Activated CD4-positive, alpha-beta T cell treated with anti-CD3 and anti-CD28 coated beads, Interleukin-2, amount 10 ng/mL, durations not matched to agents 24 days and 14 days (primary cell): Measurements from ENCODE around the gene OTUD7B. TPM values are rescaled to one million over a fixed set of nuclear protein-coding genes. Genes with fewer than 3 reads are reported as not detected.

ENCODE experiments used
- DNase-seq: peaks from one replicate; pipeline ENCODE4 v3.0.0; 2022
- H3K27ac Mint-ChIP-seq: one replicate; pipeline ENCODE4 v1.8.0; 2022; ENCODE audit warnings: mild to moderate bottlenecking, mixed read lengths
- H3K27me3 Mint-ChIP-seq: one replicate; pipeline ENCODE4 v1.8.0; 2022; ENCODE audit warnings: mixed read lengths
- H3K36me3 Mint-ChIP-seq: one replicate; pipeline ENCODE4 v1.8.0; 2022; ENCODE audit warnings: low read depth, mild to moderate bottlenecking, mixed read lengths
- H3K4me1 Mint-ChIP-seq: one replicate; pipeline ENCODE4 v1.8.0; 2021; ENCODE audit warnings: mixed read lengths
- H3K4me3 Mint-ChIP-seq: one replicate; pipeline ENCODE4 v1.8.0; 2022; ENCODE audit warnings: mild to moderate bottlenecking, moderate library complexity, mixed read lengths
- H3K9me3 Mint-ChIP-seq: one replicate; pipeline ENCODE4 v1.8.0; 2021; ENCODE audit warnings: mixed read lengths
- intact Hi-C: fragments of 100-400 bp; cut with micrococcal nuclease; formaldehyde crosslinking; loops from one replicate; pipeline ENCODE4 v1.15.1; 2023
- total RNA-seq: library from RNA; stranded (reverse); gene quantifications from 2 replicates; pipeline ENCODE4 v1.2.3, GENCODE V29; 2022

Gene OTUD7B
- total RNA-seq, 1 donor from 2014 or later, result 36.1 TPM

GRCh38 chr1:150017206-150017750, 6.8 kb upstream of the OTUD7B start:
- Mint-ChIP-seq H3K27ac (no peak overlapping the region), H3K4me1 (no peaks in the 10 kb centered on the region), H3K9me3 (no peaks in the 10 kb centered on the region), H3K36me3 (no peaks in the 10 kb centered on the region), H3K27me3 (peaks cover 5% of the 10 kb centered on the region), H3K4me3 (no peak overlapping the region)
- DNase-seq, result peak; percentile 48
- intact Hi-C loops, result no loop called here

- Mint-ChIP-seq H3K27ac (no peak overlapping the region), H3K36me3 (no peaks in the 10 kb centered on the region), H3K27me3 (peaks cover 1% of the 10 kb centered on the region), H3K4me3 (no peak overlapping the region), H3K9me3 (no peaks in the 10 kb centered on the region), H3K4me1 (peaks cover 4% of the 10 kb centered on the region)
- DNase-seq, result no peak
- intact Hi-C loops, result no loop called here
These were observed 5.2 kb upstream of the OTUD7B start for GRCh38 chr1:150015651-150016131.

- Mint-ChIP-seq H3K9me3 (no peaks in the 10 kb centered on the region), H3K4me3 (no peak overlapping the region), H3K4me1 (peaks cover 26% of the 10 kb centered on the region), H3K36me3 (peaks cover 11% of the 10 kb centered on the region), H3K27ac (no peak overlapping the region), H3K27me3 (peaks cover 1% of the 10 kb centered on the region)
- intact Hi-C loops, result no loop called here
- DNase-seq, result no peak
These were observed 2.1 kb upstream of the OTUD7B start for GRCh38 chr1:150012611-150013010.

GRCh38 chr1:150009604-150010392, 728 bp downstream of the OTUD7B start:
- peaks cover 39% of the 10 kb centered on the region for H3K4me1 Mint-ChIP-seq
- peaks cover 17% of the 10 kb centered on the region for H3K36me3 Mint-ChIP-seq
- intact Hi-C loops, result loop anchor here (1.0 to 5.0 kb wide), 4 partner anchors 12 to 121 kb away; partner anchors contain the start of genes MTMR11 and VPS45

GRCh38 chr1:150008699-150009098, 1.8 kb downstream of the OTUD7B start:
- Mint-ChIP-seq H3K27ac (no peak overlapping the region), H3K4me1 (peaks cover 43% of the 10 kb centered on the region)

More at GRCh38 chr1:150009604-150010392, 728 bp downstream of the OTUD7B start:
- peaks cover 1% of the 10 kb centered on the region for H3K27me3 Mint-ChIP-seq
- H3K27ac Mint-ChIP-seq, result peak overlapping the region; percentile 98
- peak; percentile 81 for DNase-seq
- no peaks in the 10 kb centered on the region for H3K9me3 Mint-ChIP-seq
- peak overlapping the region; percentile 95 for H3K4me3 Mint-ChIP-seq

GRCh38 chr1:150006881-150007421, 3.6 kb downstream of the OTUD7B start:
- no peaks in the 10 kb centered on the region for H3K27me3 Mint-ChIP-seq
- intact Hi-C loops, result loop anchor here (5.0 kb wide), 1 partner anchor 70 kb away; the partner anchor contains the start of gene MTMR11
- H3K27ac Mint-ChIP-seq, result peak overlapping the region; percentile 68
- H3K9me3 Mint-ChIP-seq, result no peaks in the 10 kb centered on the region
- H3K4me1 Mint-ChIP-seq, result peaks cover 51% of the 10 kb centered on the region
- peak overlapping the region; percentile 68 for H3K4me3 Mint-ChIP-seq
- peaks cover 36% of the 10 kb centered on the region for H3K36me3 Mint-ChIP-seq
- no peak for DNase-seq

More at GRCh38 chr1:150008699-150009098, 1.8 kb downstream of the OTUD7B start:
- Mint-ChIP-seq H3K9me3 (no peaks in the 10 kb centered on the region), H3K36me3 (peaks cover 24% of the 10 kb centered on the region), H3K27me3 (no peaks in the 10 kb centered on the region), H3K4me3 (peak overlapping the region; percentile 95)
- intact Hi-C loops, result loop anchor here (1.0 to 5.0 kb wide), 4 partner anchors 11 to 120 kb away; partner anchors contain the start of genes MTMR11 and VPS45
- no peak for DNase-seq

- no peaks in the 10 kb centered on the region for H3K27me3 Mint-ChIP-seq
- H3K27ac Mint-ChIP-seq, result no peak overlapping the region
- intact Hi-C loops, result loop anchor here (5.0 kb wide), 1 partner anchor 68 kb away; the partner anchor contains the start of gene MTMR11
- no peaks in the 10 kb centered on the region for H3K9me3 Mint-ChIP-seq
- peaks cover 45% of the 10 kb centered on the region for H3K36me3 Mint-ChIP-seq
- H3K4me1 Mint-ChIP-seq, result peaks cover 58% of the 10 kb centered on the region
- DNase-seq, result no peak
- H3K4me3 Mint-ChIP-seq, result no peak overlapping the region
These were observed 4.9 kb downstream of the OTUD7B start for GRCh38 chr1:150005606-150006005.

GRCh38 chr1:150003801-150004200, 6.7 kb downstream of the OTUD7B start:
- H3K27ac Mint-ChIP-seq, result peak overlapping the region; percentile 56
- peaks cover 50% of the 10 kb centered on the region for H3K36me3 Mint-ChIP-seq
- no peaks in the 10 kb centered on the region for H3K9me3 Mint-ChIP-seq
- no peaks in the 10 kb centered on the region for H3K27me3 Mint-ChIP-seq
- no peak for DNase-seq
- peaks cover 49% of the 10 kb centered on the region for H3K4me1 Mint-ChIP-seq
- intact Hi-C loops, result no loop called here
- H3K4me3 Mint-ChIP-seq, result peak overlapping the region; percentile 8

- H3K4me1 Mint-ChIP-seq, result peaks cover 49% of the 10 kb centered on the region
- peaks cover 49% of the 10 kb centered on the region for H3K36me3 Mint-ChIP-seq
- H3K27me3 Mint-ChIP-seq, result no peaks in the 10 kb centered on the region
- H3K4me3 Mint-ChIP-seq, result no peak overlapping the region
- no peak for DNase-seq
- no peaks in the 10 kb centered on the region for H3K9me3 Mint-ChIP-seq
- H3K27ac Mint-ChIP-seq, result no peak overlapping the region
- intact Hi-C loops, result no loop called here
These were observed 8.3 kb downstream of the OTUD7B start for GRCh38 chr1:150002217-150002616.

GRCh38 chr1:150001415-150001814, 9.1 kb downstream of the OTUD7B start:
- no peak overlapping the region for H3K27ac Mint-ChIP-seq
- peaks cover 48% of the 10 kb centered on the region for H3K4me1 Mint-ChIP-seq
- H3K4me3 Mint-ChIP-seq, result no peak overlapping the region
- no peaks in the 10 kb centered on the region for H3K27me3 Mint-ChIP-seq
- intact Hi-C loops, result no loop called here
- DNase-seq, result no peak
- no peaks in the 10 kb centered on the region for H3K9me3 Mint-ChIP-seq
- H3K36me3 Mint-ChIP-seq, result peaks cover 46% of the 10 kb centered on the region

GRCh38 chr1:149997585-149998262, 12.8 kb downstream of the OTUD7B start:
- intact Hi-C loops, result loop anchor here (1.0 to 5.0 kb wide), 3 partner anchors 12 to 70 kb away; partner anchors contain the start of gene VPS45
- Mint-ChIP-seq H3K4me1 (peaks cover 50% of the 10 kb centered on the region), H3K9me3 (no peaks in the 10 kb centered on the region), H3K27me3 (no peaks in the 10 kb centered on the region), H3K4me3 (peak overlapping the region; percentile 38), H3K27ac (peak overlapping the region; percentile 75), H3K36me3 (peaks cover 41% of the 10 kb centered on the region)
- DNase-seq, result no peak

- Mint-ChIP-seq H3K9me3 (no peaks in the 10 kb centered on the region), H3K4me1 (peaks cover 38% of the 10 kb centered on the region), H3K36me3 (peaks cover 31% of the 10 kb centered on the region), H3K27me3 (no peaks in the 10 kb centered on the region), H3K4me3 (peak overlapping the region; percentile 56), H3K27ac (peak overlapping the region; percentile 88)
- intact Hi-C loops, result loop anchor here (5.0 kb wide), 2 partner anchors 34 to 71 kb away; partner anchors contain the start of gene VPS45
- no peak for DNase-seq
These were observed 14.6 kb downstream of the OTUD7B start for GRCh38 chr1:149995927-149996326.

- Mint-ChIP-seq H3K36me3 (peaks cover 21% of the 10 kb centered on the region), H3K9me3 (no peaks in the 10 kb centered on the region), H3K27me3 (no peaks in the 10 kb centered on the region), H3K27ac (no peak overlapping the region), H3K4me3 (no peak overlapping the region), H3K4me1 (peaks cover 35% of the 10 kb centered on the region)
- intact Hi-C loops, result no loop called here
- DNase-seq, result no peak
These were observed 16.8 kb downstream of the OTUD7B start for GRCh38 chr1:149993764-149994163.
